AG10803 (cell line): ENCODE results near the gene OCEL1.

Source experiments
- DNase-seq: peaks from one replicate; pipeline ENCODE4 v3.0.0; 2010; ENCODE audit warnings: low read depth
- H3K4me3 ChIP-seq: 2 replicates; pipeline ENCODE4 v1.5.1; 2011; ENCODE audit warnings: mild to moderate bottlenecking, low read length, control low read depth
- CTCF ChIP-seq: conservative IDR thresholded peaks from 2 replicates; pipeline ENCODE4 v1.5.1; 2011; ENCODE audit warnings: mild to moderate bottlenecking, low read length, control low read depth, inconsistent platforms

The OCEL1 gene

GRCh38 chr19:17220207-17220758, 5.7 kb upstream of the OCEL1 start:
- DNase-seq = peak; percentile 72
- TF ChIP-seq CTCF = no peak
- H3K4me3 ChIP-seq = no peak overlapping the region

GRCh38 chr19:17225053-17225452, 973 bp upstream of the OCEL1 start:
- no peak for TF ChIP-seq CTCF
- no peak overlapping the region for H3K4me3 ChIP-seq
- DNase-seq = no peak

- TF ChIP-seq CTCF = no peak
- no peak overlapping the region for H3K4me3 ChIP-seq
- no peak for DNase-seq
Observed at GRCh38 chr19:17227798-17228367, 1.9 kb downstream of the OCEL1 start.

- no peak for TF ChIP-seq CTCF
- no peak overlapping the region for H3K4me3 ChIP-seq
- no peak for DNase-seq
Observed at GRCh38 chr19:17229890-17230289, 3.9 kb downstream of the OCEL1 start.

- TF ChIP-seq CTCF = no peak
- no peak overlapping the region for H3K4me3 ChIP-seq
- no peak for DNase-seq
Observed at GRCh38 chr19:17232258-17232657, 6.2 kb downstream of the OCEL1 start.

- TF ChIP-seq CTCF = no peak
- DNase-seq = peak; percentile 30
- peak overlapping the region; percentile 54 for H3K4me3 ChIP-seq
Observed at GRCh38 chr19:17234911-17235299, 8.9 kb downstream of the OCEL1 start.

- peak; percentile 64 for DNase-seq
- TF ChIP-seq CTCF = peak; percentile 38
- H3K4me3 ChIP-seq = peak overlapping the region; percentile 54
Observed at GRCh38 chr19:17235300-17235970, 9.4 kb downstream of the OCEL1 start.
